Measurements from ENCODE around the gene AGBL4.

GRCh38 chr1:48807554-48808260 lies 1216.0 kb downstream of the AGBL4 start:
- no peak for TF ChIP-seq REST (IDR thresholded peaks at IDR 0.05; ENCODE audit: insufficient read depth in 1 of 2, low read depth in 2 of 2, low read length in 2 of 2)
- no peak for TF ChIP-seq POLR2AphosphoS5 (IDR thresholded peaks at IDR 0.05; ENCODE audit: low read depth, low read length)
- no peak for TF ChIP-seq TAF1 (IDR thresholded peaks at IDR 0.05; ENCODE audit: borderline replicate concordance, insufficient read depth, low read length)
- TF ChIP-seq SIN3A (IDR thresholded peaks at IDR 0.05; ENCODE audit: borderline replicate concordance, insufficient read depth, low read length), result no peak
- TF ChIP-seq FOXP2 (optimal IDR thresholded peaks at IDR 0.05; ENCODE audit: borderline replicate concordance, extremely low read depth, extremely low read length, insufficient read depth), result no peak
